ENCODE data around the gene PPP1R37.
"Not testable (repeated sequence)": the region's sequence is repeated elsewhere in the genome, so short reads cannot be mapped to it uniquely, and the experiment has no call there.

GRCh38 chr19:45106363-45106762 lies 13.4 kb downstream of the PPP1R37 start:
- TF ChIP-seq CTCF (IDR thresholded peaks at IDR 0.05; ENCODE audit: low read depth, low read length, poor library complexity, severe bottlenecking); EZH2phosphoT487 (IDR thresholded peaks at IDR 0.05; ENCODE audit: borderline replicate concordance, low read length): not testable (repeated sequence)
